Activated CD4-positive, CD25-positive, alpha-beta regulatory T cell (primary cell): ENCODE data around the gene ABCA2.
A peak's percentile ranks its signal among the peaks of the same experiment; 100 is the strongest.
"Not testable (repeated sequence)": the region's sequence is repeated elsewhere in the genome, so short reads cannot be mapped to it uniquely, and the experiment has no call there.

Experiments used
- DNase-seq, 4 experiments: peaks; one replicate each; lab custom pipeline; 2025; lab: John Stamatoyannopoulos, UW

Gene ABCA2

GRCh38 chr9:137064027-137064879, 36.2 kb upstream of the ABCA2 start:
- DNase-seq = peak in 3 of 4 experiments; percentile 27 to 66 (median 61)

- DNase-seq = no peak
Measured at GRCh38 chr9:137063311-137064026, 35.4 kb upstream of the ABCA2 start.

- not testable (repeated sequence) for DNase-seq
Measured at GRCh38 chr9:137062798-137063197, 34.8 kb upstream of the ABCA2 start.

GRCh38 chr9:137062384-137062783, 34.3 kb upstream of the ABCA2 start:
- no peak for DNase-seq

- DNase-seq = no peak
Measured at GRCh38 chr9:137058521-137059234, 30.6 kb upstream of the ABCA2 start.

- DNase-seq = no peak
Measured at GRCh38 chr9:137057545-137057944, 29.5 kb upstream of the ABCA2 start.

GRCh38 chr9:137056739-137057415, 28.8 kb upstream of the ABCA2 start:
- DNase-seq = no peak

- no peak for DNase-seq
Measured at GRCh38 chr9:137055385-137056364, 27.6 kb upstream of the ABCA2 start.

GRCh38 chr9:137054932-137055384, 26.9 kb upstream of the ABCA2 start:
- no peak for DNase-seq

- DNase-seq = no peak
Measured at GRCh38 chr9:137053944-137054931, 26.2 kb upstream of the ABCA2 start, which contains the start of gene ENTPD2. ENTPD2 (minus strand) TSS chr9:137054061; CDS start chr9:137053997, 64 bp downstream.

GRCh38 chr9:137052998-137053943, 25.2 kb upstream of the ABCA2 start:
- no peak for DNase-seq

- no peak for DNase-seq
Measured at GRCh38 chr9:137052293-137052692, 24.3 kb upstream of the ABCA2 start.

- no peak for DNase-seq
Measured at GRCh38 chr9:137051145-137051724, 23.2 kb upstream of the ABCA2 start.

- no peak for DNase-seq
Measured at GRCh38 chr9:137050570-137050969, 22.5 kb upstream of the ABCA2 start.

- peak in 2 of 4 experiments; percentile 32 to 46 for DNase-seq
Measured at GRCh38 chr9:137049544-137050449, 21.8 kb upstream of the ABCA2 start.

- no peak for DNase-seq
Measured at GRCh38 chr9:137048655-137049543, 20.9 kb upstream of the ABCA2 start.
